GM21360 (cell line): Measurements from ENCODE around the gene GLT1D1.

Experiments used
- ATAC-seq: cut with Tn5 transposase; IDR thresholded peaks from one replicate; pipeline ENCODE4 v1.9.1; 2021; ENCODE audit warnings: mild to moderate bottlenecking, moderate library complexity; ENCODE audit not compliant: unreplicated experiment

Gene GLT1D1

GRCh38 chr12:128909653-128910052 is 56.4 kb downstream of the GLT1D1 start:
- no peak for ATAC-seq

GRCh38 chr12:128910629-128911028 is 57.4 kb downstream of the GLT1D1 start:
- no peak for ATAC-seq

- ATAC-seq = no peak
These were observed 58.6 kb downstream of the GLT1D1 start for GRCh38 chr12:128911861-128912260.

GRCh38 chr12:128914908-128915563 is 61.8 kb downstream of the GLT1D1 start:
- peak; percentile 98 for ATAC-seq

- no peak for ATAC-seq
These were observed 63.1 kb downstream of the GLT1D1 start for GRCh38 chr12:128916425-128916824.

- no peak for ATAC-seq
These were observed 65.4 kb downstream of the GLT1D1 start for GRCh38 chr12:128918481-128919260.

GRCh38 chr12:128920468-128920867 is 67.2 kb downstream of the GLT1D1 start:
- ATAC-seq = no peak

GRCh38 chr12:128928361-128928760 is 75.1 kb downstream of the GLT1D1 start:
- ATAC-seq = no peak

GRCh38 chr12:128929057-128929456 is 75.8 kb downstream of the GLT1D1 start:
- no peak for ATAC-seq

- ATAC-seq = no peak
These were observed 77.3 kb downstream of the GLT1D1 start for GRCh38 chr12:128930606-128931005.

- no peak for ATAC-seq
These were observed 79.2 kb downstream of the GLT1D1 start for GRCh38 chr12:128932521-128932920.

- ATAC-seq = no peak
These were observed 79.8 kb downstream of the GLT1D1 start for GRCh38 chr12:128933039-128933438.

- no peak for ATAC-seq
These were observed 80.6 kb downstream of the GLT1D1 start for GRCh38 chr12:128933926-128934325.

GRCh38 chr12:128938886-128939285 is 85.6 kb downstream of the GLT1D1 start:
- no peak for ATAC-seq

GRCh38 chr12:128940090-128940888 is 87.0 kb downstream of the GLT1D1 start:
- ATAC-seq = no peak

- no peak for ATAC-seq
These were observed 87.7 kb downstream of the GLT1D1 start for GRCh38 chr12:128940974-128941373.

GRCh38 chr12:128942960-128943477 is 89.7 kb downstream of the GLT1D1 start:
- no peak for ATAC-seq

- ATAC-seq = no peak
These were observed 91.7 kb downstream of the GLT1D1 start for GRCh38 chr12:128944956-128945355.

- no peak for ATAC-seq
These were observed 93.9 kb downstream of the GLT1D1 start for GRCh38 chr12:128947209-128947608.

GRCh38 chr12:128949086-128949485 is 95.8 kb downstream of the GLT1D1 start:
- no peak for ATAC-seq

GRCh38 chr12:128951448-128951847 is 98.2 kb downstream of the GLT1D1 start:
- no peak for ATAC-seq
